RWPE1 (cell line): Measurements from ENCODE around the gene CD2AP.

Source experiments
- CTCF ChIA-PET: fragments of 350-600 bp; sonication (Branson Sonifier 250); formaldehyde crosslinking; extraction: SDS; loops from one replicate; lab custom pipeline; 2021; lab: Yijun Ruan, JAX
- POLR2A ChIA-PET: fragments of 400-600 bp; formaldehyde crosslinking; extraction: SDS; loops from one replicate; lab custom pipeline; 2020; ENCODE audit warnings: antibody characterized with exemption; ENCODE audit not compliant: low non-redundant PET; lab: Yijun Ruan, JAX
- DNase-seq: peaks from one replicate; pipeline ENCODE4 v3.0.0; 2012; ENCODE audit warnings: low spot score
- H3K27ac ChIP-seq: fragments of 450-650 bp; 2 replicates; pipeline ENCODE4 v1.5.1; 2017
- TF ChIP-seq, protein P1 (sequence below): fragments of 450-650 bp; conservative IDR thresholded peaks from 2 replicates; pipeline ENCODE4 v1.5.1; 2017; ENCODE audit warnings: low read depth, mild to moderate bottlenecking

Gene CD2AP

DNA sequence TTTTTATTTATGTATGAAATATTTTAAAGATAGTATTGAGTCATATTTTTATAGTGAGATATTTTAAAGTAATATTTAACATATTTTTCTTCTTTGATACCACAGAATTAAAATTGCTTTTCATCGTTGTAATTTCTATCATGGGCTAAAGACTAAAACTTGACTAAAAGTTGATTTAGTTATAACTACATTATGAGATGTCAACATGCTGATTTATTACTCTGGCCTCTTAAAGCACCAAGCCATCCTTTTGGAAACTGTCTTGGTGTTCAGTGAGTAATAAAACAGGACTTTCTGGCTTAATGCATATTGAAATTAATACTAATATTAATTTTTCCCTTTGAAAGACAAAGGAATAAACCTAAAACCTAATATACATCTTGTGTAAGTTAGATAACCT, 125.6 kb downstream of the CD2AP start:
- no peak overlapping the region for H3K27ac ChIP-seq
- POLR2A ChIA-PET = no interaction called here
- TF ChIP-seq, protein P1, sequence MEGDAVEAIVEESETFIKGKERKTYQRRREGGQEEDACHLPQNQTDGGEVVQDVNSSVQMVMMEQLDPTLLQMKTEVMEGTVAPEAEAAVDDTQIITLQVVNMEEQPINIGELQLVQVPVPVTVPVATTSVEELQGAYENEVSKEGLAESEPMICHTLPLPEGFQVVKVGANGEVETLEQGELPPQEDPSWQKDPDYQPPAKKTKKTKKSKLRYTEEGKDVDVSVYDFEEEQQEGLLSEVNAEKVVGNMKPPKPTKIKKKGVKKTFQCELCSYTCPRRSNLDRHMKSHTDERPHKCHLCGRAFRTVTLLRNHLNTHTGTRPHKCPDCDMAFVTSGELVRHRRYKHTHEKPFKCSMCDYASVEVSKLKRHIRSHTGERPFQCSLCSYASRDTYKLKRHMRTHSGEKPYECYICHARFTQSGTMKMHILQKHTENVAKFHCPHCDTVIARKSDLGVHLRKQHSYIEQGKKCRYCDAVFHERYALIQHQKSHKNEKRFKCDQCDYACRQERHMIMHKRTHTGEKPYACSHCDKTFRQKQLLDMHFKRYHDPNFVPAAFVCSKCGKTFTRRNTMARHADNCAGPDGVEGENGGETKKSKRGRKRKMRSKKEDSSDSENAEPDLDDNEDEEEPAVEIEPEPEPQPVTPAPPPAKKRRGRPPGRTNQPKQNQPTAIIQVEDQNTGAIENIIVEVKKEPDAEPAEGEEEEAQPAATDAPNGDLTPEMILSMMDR = no peak
- DNase-seq = no peak
- CTCF ChIA-PET = no interaction called here

GRCh38 chr6:47603995-47604394, 126.4 kb downstream of the CD2AP start:
- no peak for DNase-seq
- POLR2A ChIA-PET = no interaction called here
- TF ChIP-seq, protein P1 = no peak
- H3K27ac ChIP-seq = no peak overlapping the region
- CTCF ChIA-PET = no interaction called here

DNA sequence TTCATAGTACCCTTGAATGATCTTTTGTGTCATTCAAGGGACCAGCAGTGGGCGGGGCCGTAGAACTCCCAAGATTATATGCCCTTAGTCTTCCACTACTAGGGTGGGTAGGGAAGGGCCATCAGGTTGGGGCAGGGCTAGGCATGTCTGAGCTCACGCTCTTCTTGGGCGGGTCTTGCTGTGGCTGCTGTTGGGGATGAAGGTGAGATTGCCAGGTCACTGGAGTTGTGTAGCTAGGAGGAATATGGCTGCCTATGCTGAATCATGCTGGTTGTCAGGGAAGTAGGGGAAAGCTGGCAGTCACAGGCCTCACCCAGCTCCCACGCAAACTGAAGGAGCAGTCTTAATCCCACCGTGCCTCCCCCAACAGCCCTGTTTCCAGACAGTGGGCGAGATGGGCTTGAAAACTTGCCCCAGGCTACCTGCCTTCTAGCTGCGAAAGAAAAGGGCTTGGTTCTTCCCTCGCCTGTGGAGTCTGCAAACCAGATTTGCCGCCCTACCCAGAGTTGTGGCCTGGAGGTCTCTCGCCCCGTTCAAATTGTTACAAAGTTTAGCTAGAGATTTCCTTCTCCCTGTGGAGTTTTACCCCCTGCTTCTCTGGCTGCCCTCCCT, 144.4 kb downstream of the CD2AP start:
- ChIA-PET CTCF (no interaction called here), POLR2A (no interaction called here)
- TF ChIP-seq, protein P1 = no peak
- H3K27ac ChIP-seq = peak overlapping the region; percentile 41
- DNase-seq = no peak

GRCh38 chr6:47626782-47627181, 149.2 kb downstream of the CD2AP start:
- TF ChIP-seq, protein P1 = no peak
- POLR2A ChIA-PET = no interaction called here
- DNase-seq = no peak
- CTCF ChIA-PET = interaction anchor here (0.6 kb wide), 1 partner anchor 873 kb away, joined by 3 read pairs; no protein-coding TSS in a partner anchor
- no peak overlapping the region for H3K27ac ChIP-seq

DNA sequence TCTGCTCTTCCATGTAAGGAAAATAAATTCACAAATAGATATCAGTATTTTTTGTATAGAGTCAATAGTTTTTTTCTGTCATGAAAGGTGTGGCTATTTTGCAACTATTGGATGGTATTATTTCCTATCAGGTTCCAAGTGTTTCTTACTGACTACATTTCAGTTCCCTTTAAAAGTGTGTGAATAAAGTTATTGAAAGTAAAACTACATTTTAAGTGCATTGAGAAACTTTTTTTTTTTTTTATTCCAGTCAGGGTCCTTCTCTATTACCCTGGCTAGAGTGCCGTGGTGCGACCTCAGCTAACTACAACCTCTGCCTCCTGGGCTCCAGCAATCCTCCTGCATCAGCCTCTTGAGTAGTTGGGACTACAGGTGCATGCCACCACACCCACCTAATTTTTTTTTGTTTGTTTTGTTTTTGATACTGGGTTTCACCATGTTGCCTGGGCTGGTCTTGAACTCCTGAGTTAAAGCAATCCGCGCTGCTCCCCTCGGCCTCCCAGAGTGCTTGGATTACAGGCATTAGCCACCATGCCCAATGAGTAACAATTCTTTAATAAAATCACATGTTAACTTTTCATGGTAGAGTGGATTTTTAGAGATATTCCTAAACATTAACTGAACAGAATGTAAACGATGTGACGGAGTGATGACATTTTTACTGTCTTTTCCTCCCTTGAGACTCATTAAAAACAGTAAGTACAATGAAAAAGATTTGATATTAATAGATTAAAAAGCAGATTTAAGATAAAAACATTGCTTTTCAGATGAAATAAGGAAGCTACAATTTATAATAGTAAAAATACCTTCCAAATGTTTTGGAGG, 151.1 kb downstream of the CD2AP start:
- CTCF ChIA-PET = interaction anchor here (0.6 kb wide), 1 partner anchor 59 kb away, joined by 3 read pairs; no protein-coding TSS in a partner anchor
- DNase-seq = no peak
- POLR2A ChIA-PET = no interaction called here
- H3K27ac ChIP-seq = no peak overlapping the region
- TF ChIP-seq, protein P1 = no peak

GRCh38 chr6:47629954-47630353, 152.4 kb downstream of the CD2AP start:
- H3K27ac ChIP-seq = no peak overlapping the region
- ChIA-PET POLR2A (no interaction called here), CTCF (interaction anchor here (0.6 to 2.5 kb wide), 5 partner anchors 102 to 158 kb away, joined by 3 to 25 read pairs (median 9); partner anchors contain the start of gene OPN5)
- TF ChIP-seq, protein P1 = no peak
- DNase-seq = no peak
